H1 (cell line): ENCODE measurements around the gene SIPA1L3. TPM values are rescaled to one million over a fixed set of nuclear protein-coding genes. Genes with fewer than 3 reads are reported as not detected.

Experiments
- CTCF ChIA-PET: fragments of 300-600 bp; sonication (Branson Sonifier 250); formaldehyde crosslinking; loops from one replicate; lab custom pipeline; 2021; ENCODE audit not compliant: partially characterized antibody; lab: Charles Lee
- POLR2A ChIA-PET: fragments of 300-600 bp; sonication (Branson Sonifier 250); formaldehyde crosslinking; loops from one replicate; lab custom pipeline; 2021; ENCODE audit warnings: inconsistent platforms; ENCODE audit not compliant: partially characterized antibody; lab: Charles Lee
- DNase-seq, 2 experiments: peaks; one replicate each; pipeline versions ENCODE4 v3.0.0 to v3.0.0-alpha.2; 2010 to 2022; ENCODE audit warnings: low spot score in 2 of 2, low read depth in 1 of 2, mixed read lengths in 1 of 2
- FAIRE-seq: peaks from 2 replicates; lab custom pipeline; 2011; peaks lifted over from hg19 to GRCh38; lab: Jason Lieb, UNC
- H2AFZ ChIP-seq: 2 replicates; pipeline ENCODE4 v1.8.1; 2012; ENCODE audit warnings: low read length, inconsistent platforms
- H2AK5ac ChIP-seq: 2 replicates; pipeline ENCODE4 v1.6.1; 2013; ENCODE audit warnings: low read depth, low read length
- H2BK120ac ChIP-seq: replicated peaks from 2 replicates; pipeline ENCODE3; 2013; ENCODE audit warnings: low read depth, low read length, inconsistent platforms
- H2BK12ac ChIP-seq: 2 replicates; pipeline ENCODE4 v1.6.1; 2013; ENCODE audit warnings: low read depth, low read length
- H2BK15ac ChIP-seq: 2 replicates; pipeline ENCODE4 v1.6.1; 2013; ENCODE audit warnings: low read length
- H2BK20ac ChIP-seq: 2 replicates; pipeline ENCODE4 v1.6.1; 2013; ENCODE audit warnings: low read length
- H2BK5ac ChIP-seq: 2 replicates; pipeline ENCODE4 v1.6.1; 2013; ENCODE audit warnings: low read depth, low read length
- H3K14ac ChIP-seq: 2 replicates; pipeline ENCODE4 v1.6.1; 2013; ENCODE audit warnings: inconsistent platforms; ENCODE audit not compliant: insufficient read length
- H3K18ac ChIP-seq: 2 replicates; pipeline ENCODE4 v1.6.1; 2013; ENCODE audit warnings: low read length; ENCODE audit errors: extremely low read depth
- H3K23ac ChIP-seq: 2 replicates; pipeline ENCODE4 v1.6.1; 2013; ENCODE audit warnings: inconsistent platforms; ENCODE audit not compliant: insufficient read length
- H3K23me2 ChIP-seq: 2 replicates; pipeline ENCODE4 v1.6.1; 2013; ENCODE audit warnings: low read depth, low read length
- H3K27ac ChIP-seq: 2 replicates; pipeline ENCODE4 v1.6.1; 2011; ENCODE audit warnings: low read depth, low read length, inconsistent platforms
- H3K27me3 ChIP-seq, 4 experiments: replicated peaks in 1 of 4; 1 replicate in 1 of 4; 2 replicates in 3 of 4; pipeline versions ENCODE4 v1.6.1 to v1.8.1; 2011 to 2013; ENCODE audit warnings: low read length in 3 of 4, mild to moderate bottlenecking in 3 of 4, inconsistent platforms in 2 of 4, mixed read lengths in 2 of 4, moderate library complexity in 1 of 4; ENCODE audit not compliant: control insufficient read depth in 3 of 4, insufficient read depth in 3 of 4; ENCODE audit errors: extremely low read depth in 1 of 4
- H3K36me3 ChIP-seq, 4 experiments: 2 replicates each; pipeline versions ENCODE4 v1.6.1 to v1.8.1; 2011 to 2013; ENCODE audit warnings: mild to moderate bottlenecking in 4 of 4, low read length in 3 of 4, moderate library complexity in 2 of 4, control low read depth in 1 of 4, inconsistent platforms in 1 of 4; ENCODE audit not compliant: insufficient read depth in 4 of 4, control insufficient read depth in 2 of 4
- H3K4ac ChIP-seq: replicated peaks from 2 replicates; pipeline ENCODE3; 2013; ENCODE audit warnings: low read length, low read depth, mixed read lengths, inconsistent platforms; ENCODE audit not compliant: insufficient read length
- H3K4me1 ChIP-seq, 4 experiments: replicated peaks in 1 of 4; 1 replicate in 1 of 4; 2 replicates in 3 of 4; pipeline versions ENCODE4 v1.6.1 to v1.8.1; 2011 to 2013; ENCODE audit warnings: low read length in 3 of 4, inconsistent platforms in 2 of 4, mixed read lengths in 1 of 4; ENCODE audit not compliant: insufficient read depth in 4 of 4, control insufficient read depth in 3 of 4
- H3K4me2 ChIP-seq, 2 experiments: 2 replicates each; pipeline versions ENCODE4 v1.6.1 to v1.8.1; 2011 to 2013; ENCODE audit warnings: low read depth in 2 of 2, low read length in 2 of 2, control low read depth in 1 of 2, inconsistent platforms in 1 of 2, mild to moderate bottlenecking in 1 of 2; ENCODE audit not compliant: insufficient read depth in 1 of 2
- H3K4me3 ChIP-seq, 4 experiments: fragments of 200-600, 300-600 bp in 1 of 4; sonication (generic), shearing (Covaris generic), sonication (Bioruptor Twin) in 1 of 4; 2 replicates each; pipeline versions ENCODE4 v1.5.1 to v1.8.1; 2011 to 2016; ENCODE audit warnings: low read length in 4 of 4, low read depth in 3 of 4, control low read depth in 2 of 4, inconsistent platforms in 2 of 4, mild to moderate bottlenecking in 2 of 4, mixed read lengths in 1 of 4, moderate library complexity in 1 of 4; ENCODE audit not compliant: insufficient read depth in 2 of 4; ENCODE audit errors: extremely low read depth in 1 of 4
- H3K56ac ChIP-seq: replicated peaks from 2 replicates; pipeline ENCODE3; 2013; ENCODE audit warnings: low read depth, mild to moderate bottlenecking, mixed read lengths, low read length, inconsistent platforms; ENCODE audit not compliant: insufficient read length
- H3K79me1 ChIP-seq: 2 replicates; pipeline ENCODE4 v1.6.1; 2013; ENCODE audit warnings: low read depth, low read length, control low read depth
- H3K79me2 ChIP-seq, 2 experiments: 2 replicates each; pipeline versions ENCODE4 v1.6.1 to v1.8.1; 2012 to 2013; ENCODE audit warnings: low read length in 2 of 2, mild to moderate bottlenecking in 2 of 2, inconsistent platforms in 1 of 2; ENCODE audit not compliant: insufficient read depth in 2 of 2, control insufficient read depth in 1 of 2
- H3K9ac ChIP-seq, 4 experiments: replicated peaks in 1 of 4; 1 replicate in 1 of 4; 2 replicates in 3 of 4; pipeline versions ENCODE4 v1.6.1 to v1.8.1; 2011 to 2013; ENCODE audit warnings: low read depth in 3 of 4, low read length in 3 of 4, control low read depth in 2 of 4, mild to moderate bottlenecking in 2 of 4, moderate library complexity in 2 of 4, inconsistent platforms in 1 of 4; ENCODE audit errors: extremely low read depth in 1 of 4
- H3K9me3 ChIP-seq, 2 experiments: 2 replicates each; pipeline versions ENCODE4 v1.6.1 to v1.8.1; 2012 to 2013; ENCODE audit warnings: mild to moderate bottlenecking in 2 of 2, moderate library complexity in 2 of 2, control low read depth in 1 of 2, inconsistent platforms in 1 of 2, low read depth in 1 of 2, low read length in 1 of 2, mixed read lengths in 1 of 2; ENCODE audit not compliant: insufficient read depth in 2 of 2
- H4K20me1 ChIP-seq, 2 experiments: replicated peaks in 1 of 2; 2 replicates each; pipeline versions ENCODE3 to v1.8.1; 2011 to 2013; ENCODE audit warnings: inconsistent platforms in 2 of 2, low read length in 2 of 2, mild to moderate bottlenecking in 1 of 2; ENCODE audit not compliant: insufficient read depth in 2 of 2, control insufficient read depth in 1 of 2
- H4K5ac ChIP-seq: 2 replicates; pipeline ENCODE4 v1.6.1; 2013; ENCODE audit warnings: low read length, low read depth, mixed read lengths, inconsistent platforms; ENCODE audit not compliant: insufficient read length
- H4K8ac ChIP-seq: 2 replicates; pipeline ENCODE4 v1.8.0; 2013; ENCODE audit warnings: mild to moderate bottlenecking, moderate library complexity, low read length, inconsistent platforms; ENCODE audit not compliant: insufficient read depth; ENCODE audit errors: extremely low read depth
- H4K91ac ChIP-seq: replicated peaks from 2 replicates; pipeline ENCODE3; 2013; ENCODE audit warnings: low read length, mixed read lengths, inconsistent platforms; ENCODE audit not compliant: insufficient read length
- BACH1 ChIP-seq: IDR thresholded peaks from 2 replicates; pipeline ENCODE4 v1.6.1; 2012; ENCODE audit warnings: low read length, improper control_type of control experiment
- CBX5 ChIP-seq: fragments of 300-800, 300-1000 bp; sonication (generic); IDR thresholded peaks from 2 replicates; pipeline ENCODE4 v1.7.1; 2016; ENCODE audit warnings: antibody characterized with exemption, low read length, low read depth
- CREB1 ChIP-seq: IDR thresholded peaks from 2 replicates; pipeline ENCODE4 v1.6.1; 2012; ENCODE audit warnings: inconsistent platforms
- CTCF ChIP-seq, 3 experiments: IDR thresholded peaks; 1 replicate in 2 of 3; 2 replicates in 1 of 3; pipeline versions ENCODE4 v1.5.1 to v1.6.1; 2011; ENCODE audit warnings: low read length in 3 of 3, mild to moderate bottlenecking in 3 of 3, inconsistent platforms in 2 of 3, low read depth in 1 of 3, moderate library complexity in 1 of 3; ENCODE audit not compliant: insufficient read depth in 1 of 3; ENCODE audit errors: control extremely low read depth in 1 of 3
- JUN ChIP-seq: IDR thresholded peaks from 2 replicates; pipeline ENCODE4 v1.6.1; 2011; ENCODE audit warnings: low read depth, mild to moderate bottlenecking, improper control_type of control experiment, low read length
- PHF8 ChIP-seq: fragments of 200-600 bp; sonication (generic); conservative IDR thresholded peaks from 2 replicates; pipeline ENCODE4 v1.7.1; 2012; ENCODE audit warnings: low read depth, mild to moderate bottlenecking, inconsistent platforms, low read length, moderate library complexity
- POU5F1 ChIP-seq: IDR thresholded peaks from 2 replicates; pipeline ENCODE4 v1.6.1; 2011; ENCODE audit warnings: low read depth, mild to moderate bottlenecking, low read length, moderate library complexity
- RFX5 ChIP-seq: IDR thresholded peaks from 2 replicates; pipeline ENCODE4 v1.6.1; 2011; ENCODE audit warnings: low read depth, low read length, improper control_type of control experiment, borderline replicate concordance
- SP4 ChIP-seq: IDR thresholded peaks from 2 replicates; pipeline ENCODE4 v1.6.1; 2012; ENCODE audit warnings: low read length, inconsistent platforms
- TCF12 ChIP-seq: IDR thresholded peaks from 2 replicates; pipeline ENCODE4 v1.6.1; 2011; ENCODE audit warnings: low read depth, mild to moderate bottlenecking, low read length
- TEAD4 ChIP-seq: IDR thresholded peaks from 2 replicates; pipeline ENCODE4 v1.6.1; 2012; ENCODE audit warnings: low read depth, low read length, inconsistent platforms, mixed read lengths
- YY1 ChIP-seq: IDR thresholded peaks from 2 replicates; pipeline ENCODE4 v1.6.1; 2011; ENCODE audit warnings: low read depth, mild to moderate bottlenecking, low read length
- WGBS, 2 experiments: shearing (Covaris generic) in 1 of 2; methylation state at CpG; one replicate each; pipeline versions ENCODE4 v1.1.6 to v1.1.7; 2013 to 2015; ENCODE audit warnings: low lambda C conversion rate in 2 of 2, mixed read lengths in 2 of 2, inconsistent platforms in 1 of 2, low coverage in 1 of 2, missing lambda C conversion rate in 1 of 2; ENCODE audit not compliant: insufficient replicate concordance in 2 of 2, insufficient coverage in 1 of 2, insufficient read length in 1 of 2; ENCODE audit errors: extremely low coverage in 1 of 2, missing lambda C conversion rate in 1 of 2; 5-methylcytosine and 5-hydroxymethylcytosine counted together
- polyA plus RNA-seq, 7 experiments: library from polyadenylated mRNA; depleted of rRNA in 3 of 7; stranded (reverse) in 5 of 7; unstranded in 2 of 7; fragments of >200 nt in 5 of 7; fragments of 200-250 nt in 2 of 7; gene quantifications; 1 replicate in 5 of 7; 2 replicates in 1 of 7; 4 replicates in 1 of 7; pipeline versions ENCODE4 v1.2.1 to v1.2.3, GENCODE V29; 2011 to 2013; ENCODE audit warnings: missing spikeins in 2 of 7, mixed read lengths in 2 of 7
- total RNA-seq: library from RNA; stranded (reverse); fragmentation: NEBNext Ultra II Directional; extraction: Animal tissue kit (Norgen Biotek cat#: 25700); gene quantifications from 2 replicates; pipeline ENCODE4 v1.2.1, GENCODE V29; 2021

Gene SIPA1L3
- total and polyA plus RNA-seq, 2 of the 8 experiments (the other 6 are each of a cell fraction or from before 2014, with no cell fraction given) = 15.0 to 54.9 TPM

GRCh38 chr19:37933937-37934358 lies 26.9 kb downstream of the SIPA1L3 start:
- H2BK15ac ChIP-seq = peak overlapping the region; percentile 61; the same call in 1 of the 2 replicates
- peaks cover 3 to 9% of the 10 kb centered on the region in 2 experiments; a peak in 2 of 4 replicates for H3K9me3 ChIP-seq
- 91% methylated on average over 9 of the region's 9 CpGs; no CpG with 5 or more reads in 1 of the 2 experiments for WGBS, 2 experiments
- no peak overlapping the region for H3K18ac ChIP-seq
- peak overlapping the region; percentile 41; the same call in 1 of the 2 replicates for H2BK12ac ChIP-seq
- ChIA-PET CTCF (interaction anchor here (0.7 to 1.3 kb wide), 7 partner anchors 11 to 1246 kb away, joined by 3 to 7 read pairs (median 3); partner anchors contain the start of gene ZNF567), POLR2A (interaction anchor here (0.6 to 4.3 kb wide), 4 partner anchors 17 to 55 kb away, joined by 3 to 37 read pairs (median 3); partner anchors contain the start of gene WDR87)
- H4K5ac ChIP-seq = no peak overlapping the region
- H2AK5ac ChIP-seq = no peak overlapping the region
- H3K23me2 ChIP-seq = peaks cover 8% of the 10 kb centered on the region; the same call in 1 of the 2 replicates
- no peak overlapping the region for H4K8ac ChIP-seq
- no peaks in the 10 kb centered on the region for H4K20me1 ChIP-seq
- peak overlapping the region in 1 of 2 experiments; percentile 77; a peak in 1 of 4 replicates for H3K4me2 ChIP-seq
- H2BK120ac ChIP-seq = no peak overlapping the region
- no peaks in the 10 kb centered on the region for H3K27me3 ChIP-seq
- no peak overlapping the region for H3K27ac ChIP-seq
- H3K79me2 ChIP-seq = peaks cover 7 to 65% of the 10 kb centered on the region in 2 experiments
- peak overlapping the region; percentile 91; the same call in 1 of the 2 replicates for H2BK5ac ChIP-seq
- H3K4ac ChIP-seq = no peak overlapping the region
- H3K4me3 ChIP-seq = no peak overlapping the region
- H3K9ac ChIP-seq = no peak overlapping the region
- H4K91ac ChIP-seq = no peak overlapping the region
- H3K4me1 ChIP-seq = peaks cover 14 to 35% (median 28%) of the 10 kb centered on the region in 4 experiments
- H3K56ac ChIP-seq = no peak overlapping the region
- FAIRE-seq (no peak), DNase-seq (no peak)
- peaks cover 29% of the 10 kb centered on the region for H3K79me1 ChIP-seq
- H3K36me3 ChIP-seq = peaks cover 0 to 13% (median 4%) of the 10 kb centered on the region in 4 experiments; a peak in 2 of 8 replicates
- no peak overlapping the region for H2BK20ac ChIP-seq
- H3K14ac ChIP-seq = no peak overlapping the region
- H3K23ac ChIP-seq = no peak overlapping the region
- no peak overlapping the region for H2AFZ ChIP-seq
- TF ChIP-seq PHF8 (no peak), CTCF (IDR thresholded peaks at IDR 0.05; ENCODE audit: control extremely low read depth in 1 of 3, insufficient read depth in 1 of 3, low read depth in 1 of 3, low read length in 3 of 3) (no peak), POU5F1 (no peak), CBX5 (no peak), CREB1 (no peak), RFX5 (no peak), SP4 (no peak), TCF12 (no peak), TEAD4 (no peak), BACH1 (no peak), YY1 (no peak), JUN (no peak)
